Measurements from ENCODE around the gene ADCYAP1. TPM values are rescaled to one million over a fixed set of nuclear protein-coding genes. Genes with fewer than 3 reads are reported as not detected.

The ADCYAP1 gene
- total RNA-seq, 1 donor from 2014 or later, result 0.19 TPM

- intact Hi-C loops (cut with micrococcal nuclease), result no loop called here
- H3K27ac ChIP-seq (replicated peaks), result no peak overlapping the region
Observed at GRCh38 chr18:907115-907884, 2.6 kb downstream of the ADCYAP1 start.

DNA sequence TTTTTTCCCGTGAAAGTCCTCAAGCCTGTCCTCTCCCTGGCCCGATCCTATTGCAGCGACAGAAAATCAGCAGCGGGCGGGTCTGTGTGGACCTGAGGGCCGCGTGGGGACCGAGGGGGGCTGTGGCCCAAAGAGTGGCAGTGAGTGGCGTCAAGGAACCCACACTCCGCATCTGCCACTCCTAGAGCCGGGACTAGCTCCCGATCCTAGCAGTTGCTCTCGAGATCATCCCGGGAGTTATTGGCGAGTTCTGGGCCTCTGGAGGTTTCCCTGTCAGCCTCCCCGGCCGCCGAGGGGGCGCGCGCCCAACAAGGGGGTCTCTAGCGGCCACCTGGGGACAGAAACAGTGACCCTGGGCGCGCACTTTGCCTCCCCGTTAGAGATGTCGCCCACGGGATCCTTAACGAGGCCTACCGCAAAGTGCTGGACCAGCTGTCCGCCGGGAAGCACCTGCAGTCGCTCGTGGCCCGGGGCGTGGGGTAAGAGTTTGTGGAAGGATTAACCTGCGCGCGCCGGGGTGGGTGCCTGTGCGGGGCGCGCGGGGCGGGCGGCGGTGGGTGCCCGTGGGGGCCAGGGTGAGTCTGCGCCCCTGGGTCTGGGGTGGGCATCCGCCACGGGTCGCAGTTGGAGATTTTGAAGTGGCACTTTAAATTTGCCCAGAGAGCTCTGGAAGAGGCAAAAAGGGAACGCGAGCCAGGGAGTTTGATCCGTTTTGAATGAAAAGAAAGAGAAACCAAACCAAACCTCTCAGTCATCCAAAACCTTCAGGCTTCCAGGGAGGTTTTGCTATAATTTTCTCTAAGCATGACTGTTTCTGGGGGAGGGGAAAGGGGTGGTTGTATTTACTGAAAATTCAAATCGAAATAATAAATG is 3.5 kb downstream of the ADCYAP1 start:
- intact Hi-C loops (cut with micrococcal nuclease), result no loop called here
- TF ChIP-seq, protein P1, sequence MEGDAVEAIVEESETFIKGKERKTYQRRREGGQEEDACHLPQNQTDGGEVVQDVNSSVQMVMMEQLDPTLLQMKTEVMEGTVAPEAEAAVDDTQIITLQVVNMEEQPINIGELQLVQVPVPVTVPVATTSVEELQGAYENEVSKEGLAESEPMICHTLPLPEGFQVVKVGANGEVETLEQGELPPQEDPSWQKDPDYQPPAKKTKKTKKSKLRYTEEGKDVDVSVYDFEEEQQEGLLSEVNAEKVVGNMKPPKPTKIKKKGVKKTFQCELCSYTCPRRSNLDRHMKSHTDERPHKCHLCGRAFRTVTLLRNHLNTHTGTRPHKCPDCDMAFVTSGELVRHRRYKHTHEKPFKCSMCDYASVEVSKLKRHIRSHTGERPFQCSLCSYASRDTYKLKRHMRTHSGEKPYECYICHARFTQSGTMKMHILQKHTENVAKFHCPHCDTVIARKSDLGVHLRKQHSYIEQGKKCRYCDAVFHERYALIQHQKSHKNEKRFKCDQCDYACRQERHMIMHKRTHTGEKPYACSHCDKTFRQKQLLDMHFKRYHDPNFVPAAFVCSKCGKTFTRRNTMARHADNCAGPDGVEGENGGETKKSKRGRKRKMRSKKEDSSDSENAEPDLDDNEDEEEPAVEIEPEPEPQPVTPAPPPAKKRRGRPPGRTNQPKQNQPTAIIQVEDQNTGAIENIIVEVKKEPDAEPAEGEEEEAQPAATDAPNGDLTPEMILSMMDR (IDR thresholded peaks at IDR 0.05; ENCODE audit: borderline replicate concordance), result no peak
- no peak for DNase-seq
- peak overlapping the region; percentile 66 for H3K4me3 ChIP-seq
- H3K9me3 ChIP-seq (replicated peaks), result no peaks in the 10 kb centered on the region
- H3K27me3 ChIP-seq (ENCODE audit: low read depth), result peaks cover 100% of the 10 kb centered on the region
- peaks cover 53% of the 10 kb centered on the region for H3K4me1 ChIP-seq
- H3K27ac ChIP-seq (replicated peaks), result no peak overlapping the region
- H3K36me3 ChIP-seq, result no peaks in the 10 kb centered on the region

More at GRCh38 chr18:907115-907884, 2.6 kb downstream of the ADCYAP1 start:
- no peaks in the 10 kb centered on the region for H3K36me3 ChIP-seq
- TF ChIP-seq, protein P1 (IDR thresholded peaks at IDR 0.05; ENCODE audit: borderline replicate concordance), result no peak
- peaks cover 53% of the 10 kb centered on the region for H3K4me1 ChIP-seq
- peaks cover 100% of the 10 kb centered on the region for H3K27me3 ChIP-seq (ENCODE audit: low read depth)
- no peak for DNase-seq
- H3K9me3 ChIP-seq (replicated peaks), result no peaks in the 10 kb centered on the region
- peak overlapping the region; percentile 66 for H3K4me3 ChIP-seq

DNA sequence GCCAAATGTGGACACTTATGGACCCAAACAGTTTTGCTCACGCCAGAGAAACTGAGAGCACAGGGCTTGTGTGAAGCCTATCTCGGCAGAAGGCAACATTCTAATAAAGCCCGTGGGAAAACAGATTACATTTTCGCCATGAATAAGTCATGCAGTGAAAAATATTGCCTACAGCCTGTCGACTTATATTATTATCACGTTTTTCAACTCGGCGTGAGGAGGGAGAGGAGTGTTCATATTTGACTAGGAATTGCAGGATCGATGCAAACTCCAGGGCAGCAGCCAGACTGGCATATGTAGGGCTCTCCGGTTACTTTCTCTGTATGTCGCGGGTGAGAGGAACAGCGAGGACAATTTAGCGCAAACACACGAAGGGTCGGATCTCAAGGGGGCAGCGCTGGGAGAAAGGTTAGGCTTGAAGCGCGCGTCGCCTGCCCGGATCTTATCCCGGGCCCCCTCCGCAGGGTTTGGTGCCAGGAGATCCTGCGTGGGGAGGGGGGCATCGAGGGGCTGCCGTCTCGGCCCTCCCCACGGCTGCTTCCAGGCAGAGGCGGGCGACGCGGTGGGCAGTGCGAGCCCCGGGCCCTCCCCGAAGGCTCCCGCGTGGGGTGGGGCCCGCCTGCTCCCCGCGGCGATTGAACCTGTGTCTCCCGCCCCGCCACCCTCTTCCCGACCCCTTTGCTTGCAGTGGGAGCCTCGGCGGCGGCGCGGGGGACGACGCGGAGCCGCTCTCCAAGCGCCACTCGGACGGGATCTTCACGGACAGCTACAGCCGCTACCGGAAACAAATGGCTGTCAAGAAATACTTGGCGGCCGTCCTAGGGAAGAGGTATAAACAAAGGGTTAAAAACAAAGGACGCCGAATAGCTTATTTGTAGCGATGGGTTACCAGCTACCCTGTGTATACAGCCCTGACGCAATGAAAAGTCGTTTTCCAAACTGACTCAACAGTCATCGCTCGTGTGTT is 4.4 kb downstream of the ADCYAP1 start:
- Histone ChIP-seq H3K4me3 (peak overlapping the region; percentile 66), H3K4me1 (peaks cover 53% of the 10 kb centered on the region), H3K9me3 (replicated peaks) (no peaks in the 10 kb centered on the region), H3K27me3 (ENCODE audit: low read depth) (peaks cover 100% of the 10 kb centered on the region), H3K36me3 (no peaks in the 10 kb centered on the region), H3K27ac (replicated peaks) (no peak overlapping the region)
- TF ChIP-seq, protein P1 (IDR thresholded peaks at IDR 0.05; ENCODE audit: borderline replicate concordance), result no peak
- intact Hi-C loops (cut with micrococcal nuclease), result no loop called here
- no peak for DNase-seq

- no peak overlapping the region for H3K27ac ChIP-seq (replicated peaks)
- H3K36me3 ChIP-seq, result no peaks in the 10 kb centered on the region
- peaks cover 100% of the 10 kb centered on the region for H3K27me3 ChIP-seq (ENCODE audit: low read depth)
- TF ChIP-seq, protein P1 (IDR thresholded peaks at IDR 0.05; ENCODE audit: borderline replicate concordance), result no peak
- no peak for DNase-seq
- H3K9me3 ChIP-seq (replicated peaks), result no peaks in the 10 kb centered on the region
- H3K4me3 ChIP-seq, result no peak overlapping the region
- intact Hi-C loops (cut with micrococcal nuclease), result no loop called here
- peaks cover 42% of the 10 kb centered on the region for H3K4me1 ChIP-seq
Observed at GRCh38 chr18:910247-910646, 5.6 kb downstream of the ADCYAP1 start.

DNA sequence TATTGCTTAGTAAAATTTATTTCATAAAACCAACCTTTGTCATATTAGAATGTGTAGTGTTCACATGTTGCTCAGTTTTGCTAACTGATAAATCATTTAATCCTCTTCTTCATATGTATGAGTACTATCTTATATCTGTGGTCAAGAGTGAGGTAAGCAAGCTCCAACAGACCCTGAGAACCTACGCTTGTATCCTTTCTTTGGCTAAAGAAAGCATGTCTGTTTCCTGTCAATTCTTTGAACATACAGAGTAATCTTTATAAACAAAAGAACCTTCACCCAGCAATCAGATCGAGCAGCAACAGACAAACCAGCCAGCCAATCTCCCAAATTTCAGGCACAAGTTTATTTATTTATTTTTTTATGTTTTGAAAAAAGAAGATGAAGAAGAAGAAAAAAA is 6.4 kb downstream of the ADCYAP1 start:
- Histone ChIP-seq H3K9me3 (replicated peaks) (no peaks in the 10 kb centered on the region), H3K4me3 (no peak overlapping the region), H3K4me1 (peaks cover 35% of the 10 kb centered on the region), H3K27me3 (ENCODE audit: low read depth) (peaks cover 93% of the 10 kb centered on the region), H3K27ac (replicated peaks) (no peak overlapping the region), H3K36me3 (no peaks in the 10 kb centered on the region)
- TF ChIP-seq, protein P1 (IDR thresholded peaks at IDR 0.05; ENCODE audit: borderline replicate concordance), result no peak
- intact Hi-C loops (cut with micrococcal nuclease), result no loop called here
- DNase-seq, result no peak
